ENCODE results near the gene PTPN23. TPM values are rescaled to one million over a fixed set of nuclear protein-coding genes. Genes with fewer than 3 reads are reported as not detected.
A peak's percentile ranks its signal among the peaks of the same experiment; 100 is the strongest.

Gene PTPN23
- total and polyA plus RNA-seq, 2 of the 8 experiments (the other 6 are each of a cell fraction or from before 2014, with no cell fraction given) = 2.9 to 46.7 TPM

GRCh38 chr3:47412453-47412756, 31.6 kb downstream of the PTPN23 start:
- Histone ChIP-seq H2BK120ac (replicated peaks; ENCODE audit: low read depth, low read length) (no peak overlapping the region), H3K23me2 (ENCODE audit: low read depth, low read length) (no peaks in the 10 kb centered on the region), H3K4me1 (replicated peaks in 1 of 4; ENCODE audit: control insufficient read depth in 3 of 4, insufficient read depth in 4 of 4, low read length in 3 of 4) (no peaks in the 10 kb centered on the region; a peak in 1 of 7 replicates), H4K91ac (replicated peaks; ENCODE audit: insufficient read length, low read length) (no peak overlapping the region), H2AFZ (ENCODE audit: low read length) (no peak overlapping the region), H3K79me2 (ENCODE audit: control insufficient read depth in 1 of 2, insufficient read depth in 2 of 2, low read length in 2 of 2) (no peaks in the 10 kb centered on the region), H3K4ac (replicated peaks; ENCODE audit: insufficient read length, low read depth, low read length) (no peak overlapping the region), H3K27me3 (replicated peaks in 1 of 4; ENCODE audit: control insufficient read depth in 3 of 4, extremely low read depth in 1 of 4, insufficient read depth in 3 of 4, low read length in 3 of 4) (no peaks in the 10 kb centered on the region), H3K79me1 (ENCODE audit: low read depth, low read length) (no peaks in the 10 kb centered on the region), H4K20me1 (replicated peaks in 1 of 2; ENCODE audit: control insufficient read depth in 1 of 2, insufficient read depth in 2 of 2, low read length in 2 of 2) (peaks cover 0 to 28% of the 10 kb centered on the region in 2 experiments), H2AK5ac (ENCODE audit: low read depth, low read length) (no peak overlapping the region), H3K9me3 (ENCODE audit: insufficient read depth in 2 of 2, low read depth in 1 of 2, low read length in 1 of 2) (peaks cover 0 to 6% of the 10 kb centered on the region in 2 experiments; a peak in 1 of 4 replicates), H3K4me2 (ENCODE audit: insufficient read depth in 1 of 2, low read depth in 2 of 2, low read length in 2 of 2) (no peak overlapping the region), H4K5ac (ENCODE audit: insufficient read length, low read depth, low read length) (no peak overlapping the region), H3K56ac (replicated peaks; ENCODE audit: insufficient read length, low read depth, low read length) (no peak overlapping the region), H2BK15ac (ENCODE audit: low read length) (no peak overlapping the region), H3K23ac (ENCODE audit: insufficient read length) (no peak overlapping the region), H2BK5ac (ENCODE audit: low read depth, low read length) (no peak overlapping the region), H3K14ac (ENCODE audit: insufficient read length) (no peak overlapping the region), H4K8ac (ENCODE audit: extremely low read depth, insufficient read depth, low read length) (no peak overlapping the region), H3K4me3 (ENCODE audit: extremely low read depth in 1 of 4, insufficient read depth in 2 of 4, low read depth in 3 of 4, low read length in 4 of 4) (no peak overlapping the region), H3K9ac (replicated peaks in 1 of 4; ENCODE audit: extremely low read depth in 1 of 4, low read depth in 3 of 4, low read length in 3 of 4) (no peak overlapping the region), H2BK20ac (ENCODE audit: low read length) (no peak overlapping the region), H3K36me3 (ENCODE audit: control insufficient read depth in 2 of 4, insufficient read depth in 4 of 4, low read length in 3 of 4) (peaks cover 21 to 68% (median 42%) of the 10 kb centered on the region in 4 experiments), H2BK12ac (ENCODE audit: low read depth, low read length) (no peak overlapping the region), H3K18ac (ENCODE audit: extremely low read depth, low read length) (no peak overlapping the region), H3K27ac (ENCODE audit: low read depth, low read length) (no peak overlapping the region)
- FAIRE-seq (no peak), DNase-seq (ENCODE audit: low read depth in 1 of 2, low spot score in 2 of 2) (no peak)
- ChIA-PET POLR2A (ENCODE audit: partially characterized antibody) (interaction anchor here (0.9 to 1.3 kb wide), 3 partner anchors 17 to 171 kb away, joined by 3 to 4 read pairs (median 3); no protein-coding TSS in a partner anchor), CTCF (ENCODE audit: partially characterized antibody) (interaction anchor here (0.8 to 2.6 kb wide), 5 partner anchors 9 to 14 kb away, joined by 3 to 20 read pairs (median 4); no protein-coding TSS in a partner anchor)
- TF ChIP-seq POLR2AphosphoS5 (IDR thresholded peaks at IDR 0.05; ENCODE audit: low read depth, low read length) = peak; percentile 71
- TF ChIP-seq RAD21 (IDR thresholded peaks at IDR 0.05 in 1 of 2, conservative IDR thresholded peaks at IDR 0.05 in 1 of 2; ENCODE audit: low read depth in 2 of 2, low read length in 2 of 2) = no peak
- WGBS, 2 experiments (ENCODE audit: extremely low coverage in 1 of 2, insufficient coverage in 1 of 2, insufficient read length in 1 of 2, insufficient replicate concordance in 2 of 2, low coverage in 1 of 2, low lambda C conversion rate in 2 of 2, missing lambda C conversion rate in 1 of 2) = 93% methylated on average over 5 of the region's 5 CpGs; no CpG with 5 or more reads in 1 of the 2 experiments
